ENCODE results near the gene PRDX2.
"Not testable (repeated sequence)": the region's sequence is repeated elsewhere in the genome, so short reads cannot be mapped to it uniquely, and the experiment has no call there.

The PRDX2 gene

DNA sequence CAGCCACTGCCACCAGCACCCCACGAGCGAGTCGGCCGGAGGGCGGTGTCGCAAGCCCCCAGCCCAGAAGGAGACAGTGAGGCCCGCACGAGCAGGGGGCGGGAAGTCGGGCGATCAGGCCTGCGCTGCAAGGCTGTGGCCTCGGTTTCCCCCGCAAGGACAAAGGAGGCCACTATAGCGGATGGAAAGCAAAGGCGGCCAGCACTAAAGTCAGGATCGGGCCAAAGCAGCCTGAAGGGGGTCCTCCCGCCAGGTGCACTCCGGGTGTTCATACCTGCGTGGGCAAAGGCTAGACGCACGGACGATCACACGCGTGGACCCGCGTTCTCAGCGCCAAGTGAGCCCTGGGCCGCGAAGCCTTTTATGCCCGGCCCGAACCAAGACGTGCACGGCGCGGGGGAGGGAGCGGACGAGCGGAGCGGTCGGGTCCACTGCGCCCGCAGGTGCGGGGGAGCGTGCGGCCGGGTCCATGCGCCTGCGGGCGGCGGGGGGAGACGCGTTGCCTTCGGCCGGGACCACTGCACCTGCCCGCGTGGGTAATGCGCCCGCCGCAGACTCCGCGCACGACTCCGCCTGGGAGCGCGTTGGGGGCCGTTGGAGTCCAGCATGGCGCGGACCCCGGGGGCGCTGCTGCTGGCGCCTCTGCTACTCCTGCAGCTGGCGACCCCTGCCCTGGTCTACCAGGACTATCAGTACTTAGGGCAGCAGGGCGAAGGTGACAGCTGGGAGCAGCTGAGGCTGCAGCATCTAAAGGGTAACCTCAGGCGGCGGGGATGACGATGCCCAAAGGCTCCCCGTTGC, at the start of gene PRDX2, which contains the start of gene THSD8:
Gene PRDX2, minus strand, starts transcription at position 335 of the 801 bp plus-strand sequence. CDS start 539 bp downstream, outside the sequence.
Gene THSD8, plus strand, starts transcription at position 604 of the 801 bp plus-strand sequence. Its CDS starts 3 bp downstream, at position 607.
- peak; percentile 93 for DNase-seq

DNA sequence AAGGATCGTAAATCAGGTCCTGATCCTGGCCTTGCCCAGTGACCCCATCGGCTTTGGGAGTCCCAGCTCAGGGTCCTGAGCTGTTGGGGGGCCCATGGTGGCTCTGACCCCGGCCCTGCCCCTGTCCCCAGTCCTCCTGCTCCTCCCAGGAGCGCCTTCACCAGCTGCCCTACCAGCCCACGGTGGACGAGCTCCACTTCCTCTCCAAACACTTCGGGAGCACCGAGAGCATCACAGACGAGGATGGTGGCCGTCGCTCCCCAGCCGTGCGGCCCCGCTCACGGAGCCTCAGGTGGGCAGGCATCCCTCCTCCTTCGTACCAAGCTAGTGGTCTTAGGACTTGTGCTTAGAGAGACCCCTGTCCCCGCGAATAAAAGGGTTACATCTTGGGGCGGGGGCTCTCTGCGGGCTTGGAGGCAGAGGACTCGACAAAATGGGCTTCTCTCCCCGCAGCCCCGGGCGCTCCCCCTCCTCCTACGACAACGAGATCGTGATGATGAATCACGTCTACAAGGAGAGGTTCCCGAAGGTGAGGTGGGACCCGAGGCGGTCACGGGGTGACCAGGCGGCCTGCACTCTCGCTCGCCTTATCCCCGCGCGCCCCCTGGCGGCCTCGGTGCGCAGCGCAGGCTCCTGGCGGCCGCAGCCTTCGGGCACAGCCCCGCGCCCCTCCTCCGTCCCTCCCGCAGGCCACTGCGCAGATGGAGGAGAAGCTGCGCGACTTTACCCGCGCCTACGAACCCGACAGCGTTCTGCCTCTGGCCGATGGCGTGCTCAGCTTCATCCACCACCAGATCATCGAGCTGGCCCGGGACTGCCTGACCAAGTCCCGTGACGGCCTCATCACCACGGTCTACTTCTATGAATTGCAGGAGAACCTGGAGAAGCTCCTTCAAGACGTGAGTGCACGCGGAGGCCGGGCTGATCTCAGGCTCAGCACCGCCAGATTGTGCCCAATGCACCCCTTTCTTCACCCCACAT, 45.8 kb upstream of the PRDX2 start:
- DNase-seq: peak; percentile 78

DNA sequence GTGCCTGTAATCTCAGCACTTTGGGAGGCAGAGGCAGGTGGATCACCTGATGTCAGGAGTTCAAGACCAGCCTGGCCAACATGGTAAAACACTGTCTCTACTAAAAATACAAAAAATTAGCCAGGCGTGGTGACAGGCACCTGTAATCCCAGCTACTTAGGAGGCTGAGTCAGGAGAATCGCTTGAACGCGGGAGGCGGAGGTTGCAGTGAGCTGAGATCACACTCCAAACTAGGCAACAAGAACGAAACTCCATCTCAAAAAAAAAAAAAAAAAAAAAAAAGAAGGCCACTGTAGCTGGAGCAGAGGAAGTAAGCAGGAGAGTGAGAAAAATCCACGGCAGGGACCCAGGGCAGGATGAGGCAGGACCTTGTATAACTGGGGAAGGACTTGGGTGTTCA, 45.0 kb upstream of the PRDX2 start:
- DNase-seq: not testable (repeated sequence)

GRCh38 chr19:12843999-12844732, 42.6 kb upstream of the PRDX2 start:
- DNase-seq: no peak

DNA sequence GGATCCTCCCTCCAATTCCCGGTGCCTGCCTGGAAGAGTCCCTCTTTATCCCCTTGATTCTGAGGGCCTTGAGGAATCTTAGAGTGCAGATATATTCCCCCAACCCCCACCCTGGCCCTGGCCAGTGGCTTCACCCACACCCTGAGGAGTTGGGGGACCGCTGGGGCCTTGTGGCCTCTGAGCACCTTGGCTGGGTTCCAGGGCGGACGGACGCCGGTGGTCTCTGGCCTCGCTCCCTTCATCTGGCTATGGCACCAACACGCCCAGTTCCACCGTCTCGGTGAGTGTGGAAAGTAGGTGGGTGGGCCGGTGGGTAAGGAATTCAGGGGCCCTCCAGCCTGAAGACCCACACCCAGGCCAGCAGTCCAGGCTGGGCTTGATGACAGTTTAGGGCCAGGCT, 41.7 kb upstream of the PRDX2 start:
- no peak for DNase-seq

DNA sequence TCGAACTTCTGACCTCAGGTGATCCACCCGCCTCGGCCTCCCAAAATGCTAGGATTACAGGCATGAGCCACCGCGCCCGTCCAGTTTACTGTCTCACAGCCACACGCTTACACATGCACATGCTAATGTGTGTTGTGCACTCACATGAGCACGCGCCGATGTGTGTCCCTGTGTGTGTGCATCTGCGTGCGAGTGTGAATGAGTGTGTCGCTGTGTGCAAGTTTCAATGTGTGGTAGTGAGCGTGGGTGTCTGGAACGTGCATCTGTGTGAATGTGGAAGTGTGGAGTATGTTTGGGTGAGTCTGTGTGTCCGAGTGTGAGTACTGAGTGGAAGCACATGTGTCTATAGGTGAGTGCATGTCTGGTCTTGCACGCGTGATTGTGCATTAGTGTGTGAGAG, 40.9 kb upstream of the PRDX2 start:
- DNase-seq: no peak

DNA sequence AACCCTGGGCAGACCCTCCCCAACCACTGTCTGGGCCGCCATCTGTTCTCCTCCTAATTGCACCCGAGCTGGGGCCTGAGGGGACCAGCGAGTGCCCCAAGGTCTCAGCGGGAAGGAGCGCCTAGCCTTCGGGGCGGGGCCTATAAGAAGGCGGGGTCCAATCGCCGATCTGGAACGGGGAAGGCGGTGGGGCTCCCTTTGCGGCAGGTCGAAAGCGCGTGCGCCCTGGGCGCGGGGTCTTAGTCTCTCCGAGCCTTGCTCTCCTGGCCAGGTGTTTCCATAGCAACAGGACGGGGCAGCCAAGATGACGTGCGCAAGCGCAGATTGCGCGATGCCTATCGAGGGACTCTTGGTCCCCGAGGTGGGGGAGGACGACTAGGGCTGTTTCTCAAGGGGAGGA, 39.5 kb upstream of the PRDX2 start:
- peak; percentile 78 for DNase-seq

DNA sequence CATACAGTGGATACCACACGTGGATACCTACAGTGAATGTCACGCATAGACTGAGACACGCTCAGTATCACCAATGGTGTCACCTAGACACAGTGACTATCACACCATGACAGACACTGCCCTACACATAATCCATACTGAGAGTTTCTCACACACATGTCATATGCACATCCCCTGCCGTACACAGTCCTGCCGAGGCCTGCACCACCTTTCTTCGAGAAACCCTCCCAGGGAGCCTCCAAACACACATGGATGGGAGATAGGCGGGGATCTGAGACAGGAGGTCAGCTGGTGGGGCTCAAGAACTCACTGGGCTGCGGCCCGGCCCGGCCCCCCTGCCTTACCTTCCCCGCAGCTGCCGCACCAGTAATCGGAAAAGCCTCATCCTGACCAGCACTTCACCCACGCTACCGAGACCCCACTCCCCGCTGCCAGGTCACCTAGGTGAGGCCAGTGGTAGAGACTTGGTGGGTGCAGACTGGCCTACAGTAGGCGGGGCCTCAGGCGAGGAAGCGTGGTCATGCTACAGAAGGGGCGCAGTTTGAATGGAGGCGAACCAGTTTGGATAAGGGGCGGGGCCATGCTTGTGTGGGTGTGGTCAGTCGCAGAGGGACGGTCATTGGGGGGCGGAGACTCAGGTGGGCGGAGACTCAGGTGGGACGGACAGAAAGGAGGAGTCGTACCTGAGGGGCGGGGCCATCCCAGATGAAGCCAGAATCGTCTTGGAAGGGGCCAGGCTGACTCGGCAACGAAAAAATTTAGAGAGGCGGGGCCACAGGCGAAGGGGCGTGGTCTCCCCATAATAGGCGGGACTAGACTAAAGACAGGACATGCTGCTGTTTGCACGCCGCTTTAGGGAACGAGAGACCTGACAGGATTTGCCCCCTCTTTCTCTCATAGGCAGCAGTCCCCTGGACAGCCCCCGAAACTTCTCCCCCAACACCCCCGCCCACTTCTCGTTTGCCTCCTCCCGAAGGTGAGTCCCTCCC, 38.8 kb upstream of the PRDX2 start:
- DNase-seq: peak; percentile 95

GRCh38 chr19:12838886-12839756, 37.5 kb upstream of the PRDX2 start:
- DNase-seq: peak; percentile 44

GRCh38 chr19:12838182-12838885, 36.7 kb upstream of the PRDX2 start, which contains the start of gene MAST1:
Gene MAST1, plus strand, starts transcription at chr19:12838515. Its CDS starts 58 bp downstream, at chr19:12838573.
- DNase-seq: peak; percentile 75

GRCh38 chr19:12837225-12837624, 35.6 kb upstream of the PRDX2 start:
- no peak for DNase-seq

GRCh38 chr19:12836529-12836863, 34.9 kb upstream of the PRDX2 start:
- no peak for DNase-seq

GRCh38 chr19:12834976-12835757, 33.6 kb upstream of the PRDX2 start:
- DNase-seq: peak; percentile 74

DNA sequence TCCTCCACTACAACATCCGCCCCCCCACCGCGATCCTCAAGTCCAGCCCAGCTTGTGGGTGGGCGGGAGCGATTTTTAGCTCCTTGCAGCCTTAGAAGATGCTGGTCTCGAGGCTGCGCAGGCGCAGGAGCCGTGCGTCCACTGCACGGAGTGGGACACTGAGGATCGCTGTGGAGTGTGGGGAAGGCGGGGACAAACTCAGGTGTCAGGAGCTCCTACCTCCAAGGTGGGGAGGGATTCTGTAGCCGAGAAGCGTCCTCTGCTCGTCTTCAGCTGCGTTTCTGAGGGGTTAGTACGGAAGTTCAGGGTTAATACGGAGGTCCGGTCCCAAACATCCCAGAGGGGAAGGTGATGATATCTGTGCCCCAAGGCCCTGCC, 33.0 kb upstream of the PRDX2 start, which contains the start of gene RTBDN:
Gene RTBDN, minus strand, starts transcription at position 14 of the 378 bp plus-strand sequence. CDS start 4,600 bp downstream, outside the sequence.
- peak; percentile 35 for DNase-seq

- peak; percentile 60 for DNase-seq
Measured at GRCh38 chr19:12833738-12834565, 32.4 kb upstream of the PRDX2 start.

DNA sequence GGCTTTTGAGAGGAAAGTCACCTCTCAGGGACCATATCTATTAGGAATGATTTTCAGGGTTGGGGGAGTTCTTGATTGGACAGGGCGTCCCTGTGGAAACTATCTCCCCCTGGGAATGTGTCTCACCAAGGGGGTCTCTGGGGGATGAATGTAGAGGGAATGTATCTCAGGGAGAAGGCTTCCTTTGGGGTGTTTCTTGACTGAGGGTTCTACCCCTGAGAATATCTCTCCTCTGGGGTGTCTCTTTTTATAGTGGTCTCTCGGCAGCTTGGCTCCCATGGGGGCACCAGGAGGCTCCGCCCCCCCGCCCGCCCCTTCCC, 31.8 kb upstream of the PRDX2 start:
- DNase-seq: no peak

- peak; percentile 88 for DNase-seq
Measured at GRCh38 chr19:12828494-12828893, 26.9 kb upstream of the PRDX2 start.

Data from hematopoietic multipotent progenitor cell treated with erythropoietin and hydrocortisone succinate and interleukin-3 and kit ligand, for 6 days (in vitro differentiated cells).